Measurements from ENCODE around the gene CCNL2. TPM values are rescaled to one million over a fixed set of nuclear protein-coding genes. Genes with fewer than 3 reads are reported as not detected.
A peak's percentile ranks its signal among the peaks of the same experiment; 100 is the strongest.

The CCNL2 gene
- total and polyA plus RNA-seq, 4 donors, result 46.4 to 170 (median 104) TPM

DNA sequence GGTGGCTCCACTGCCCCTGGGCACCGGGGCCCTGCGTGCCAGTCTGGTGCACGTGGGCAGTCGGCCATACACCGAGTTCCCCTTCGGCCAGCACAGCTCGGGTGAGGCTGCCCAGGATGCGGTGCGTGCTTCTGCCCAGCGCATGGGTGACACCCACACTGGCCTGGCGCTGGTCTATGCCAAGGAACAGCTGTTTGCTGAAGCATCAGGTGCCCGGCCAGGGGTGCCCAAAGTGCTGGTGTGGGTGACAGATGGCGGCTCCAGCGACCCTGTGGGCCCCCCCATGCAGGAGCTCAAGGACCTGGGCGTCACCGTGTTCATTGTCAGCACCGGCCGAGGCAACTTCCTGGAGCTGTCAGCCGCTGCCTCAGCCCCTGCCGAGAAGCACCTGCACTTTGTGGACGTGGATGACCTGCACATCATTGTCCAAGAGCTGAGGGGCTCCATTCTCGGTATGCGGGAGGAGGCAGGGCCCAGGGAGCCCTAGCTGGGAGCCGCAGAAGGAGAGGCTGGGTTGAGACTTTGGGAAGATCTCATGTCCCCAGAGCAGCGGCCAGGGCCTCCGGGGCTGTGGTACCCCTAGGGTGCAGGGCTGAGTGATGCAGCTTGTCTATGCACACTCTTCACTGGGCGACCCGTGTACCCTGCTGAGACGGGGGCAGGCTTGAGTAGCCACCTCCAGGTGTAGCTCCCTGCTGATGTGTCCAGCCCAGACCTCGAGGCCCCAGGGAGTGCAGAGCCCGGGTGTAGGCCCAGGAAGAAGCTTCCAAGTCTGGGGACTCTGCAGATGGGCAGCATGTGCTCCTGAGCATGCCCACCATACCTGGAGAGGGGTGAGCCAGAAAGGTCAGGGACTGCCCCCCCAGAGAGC lies 38.1 kb upstream of the CCNL2 start:
- no peak for DNase-seq (ENCODE audit: low spot score)
- Histone ChIP-seq H3K4me3 (ENCODE audit: low read depth in 1 of 3, low read length in 3 of 3) (peak overlapping the region; percentile 31 to 82 (median 75)), H3K9me3 (ENCODE audit: control insufficient read depth in 4 of 4, low read length in 3 of 4) (no peaks in the 10 kb centered on the region), H3K36me3 (ENCODE audit: control insufficient read depth in 4 of 4, insufficient read depth in 3 of 4, low read depth in 1 of 4, low read length in 3 of 4) (peaks cover 0 to 3% (median 0%) of the 10 kb centered on the region in 4 donors), H3K27me3 (ENCODE audit: control insufficient read depth in 4 of 4, insufficient read depth in 4 of 4, low read length in 3 of 4) (no peaks in the 10 kb centered on the region), H3K4me1 (ENCODE audit: control insufficient read depth in 4 of 4, insufficient read depth in 4 of 4, low read length in 3 of 4) (peaks cover 32 to 79% (median 61%) of the 10 kb centered on the region in 4 donors), H3K27ac (ENCODE audit: low read depth in 1 of 2, low read length in 2 of 2) (peak overlapping the region; percentile 38 to 62), H3K9ac (ENCODE audit: low read depth in 1 of 2, low read length in 2 of 2) (no peak overlapping the region)
- TF ChIP-seq RAD21 (IDR thresholded peaks at IDR 0.05) (no peak), FOXA1 (IDR thresholded peaks at IDR 0.05) (no peak), SP1 (IDR thresholded peaks at IDR 0.05) (no peak), YY1 (IDR thresholded peaks at IDR 0.05) (no peak), RXRA (IDR thresholded peaks at IDR 0.05) (peak in 1 of 2 donors; percentile 38), HNF4A (conservative IDR thresholded peaks at IDR 0.05) (peak in 1 of 2 donors; percentile 25), EGR1 (IDR thresholded peaks at IDR 0.05; ENCODE audit: low read depth in 2 of 2) (no peak), FOXA2 (IDR thresholded peaks at IDR 0.05) (no peak), JUND (IDR thresholded peaks at IDR 0.05) (no peak), HNF4G (IDR thresholded peaks at IDR 0.05) (no peak), GABPA (IDR thresholded peaks at IDR 0.05 in 1 of 2, conservative IDR thresholded peaks at IDR 0.05 in 1 of 2) (peak in 1 of 2 donors; percentile 18), TAF1 (conservative IDR thresholded peaks at IDR 0.05) (no peak)
- TF ChIP-seq, protein P1, sequence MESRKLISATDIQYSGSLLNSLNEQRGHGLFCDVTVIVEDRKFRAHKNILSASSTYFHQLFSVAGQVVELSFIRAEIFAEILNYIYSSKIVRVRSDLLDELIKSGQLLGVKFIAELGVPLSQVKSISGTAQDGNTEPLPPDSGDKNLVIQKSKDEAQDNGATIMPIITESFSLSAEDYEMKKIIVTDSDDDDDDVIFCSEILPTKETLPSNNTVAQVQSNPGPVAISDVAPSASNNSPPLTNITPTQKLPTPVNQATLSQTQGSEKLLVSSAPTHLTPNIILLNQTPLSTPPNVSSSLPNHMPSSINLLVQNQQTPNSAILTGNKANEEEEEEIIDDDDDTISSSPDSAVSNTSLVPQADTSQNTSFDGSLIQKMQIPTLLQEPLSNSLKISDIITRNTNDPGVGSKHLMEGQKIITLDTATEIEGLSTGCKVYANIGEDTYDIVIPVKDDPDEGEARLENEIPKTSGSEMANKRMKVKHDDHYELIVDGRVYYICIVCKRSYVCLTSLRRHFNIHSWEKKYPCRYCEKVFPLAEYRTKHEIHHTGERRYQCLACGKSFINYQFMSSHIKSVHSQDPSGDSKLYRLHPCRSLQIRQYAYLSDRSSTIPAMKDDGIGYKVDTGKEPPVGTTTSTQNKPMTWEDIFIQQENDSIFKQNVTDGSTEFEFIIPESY (IDR thresholded peaks at IDR 0.05), result no peak
- TF ChIP-seq, protein P2, sequence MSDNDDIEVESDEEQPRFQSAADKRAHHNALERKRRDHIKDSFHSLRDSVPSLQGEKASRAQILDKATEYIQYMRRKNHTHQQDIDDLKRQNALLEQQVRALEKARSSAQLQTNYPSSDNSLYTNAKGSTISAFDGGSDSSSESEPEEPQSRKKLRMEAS (IDR thresholded peaks at IDR 0.05), result no peak
- TF ChIP-seq, protein P3, sequence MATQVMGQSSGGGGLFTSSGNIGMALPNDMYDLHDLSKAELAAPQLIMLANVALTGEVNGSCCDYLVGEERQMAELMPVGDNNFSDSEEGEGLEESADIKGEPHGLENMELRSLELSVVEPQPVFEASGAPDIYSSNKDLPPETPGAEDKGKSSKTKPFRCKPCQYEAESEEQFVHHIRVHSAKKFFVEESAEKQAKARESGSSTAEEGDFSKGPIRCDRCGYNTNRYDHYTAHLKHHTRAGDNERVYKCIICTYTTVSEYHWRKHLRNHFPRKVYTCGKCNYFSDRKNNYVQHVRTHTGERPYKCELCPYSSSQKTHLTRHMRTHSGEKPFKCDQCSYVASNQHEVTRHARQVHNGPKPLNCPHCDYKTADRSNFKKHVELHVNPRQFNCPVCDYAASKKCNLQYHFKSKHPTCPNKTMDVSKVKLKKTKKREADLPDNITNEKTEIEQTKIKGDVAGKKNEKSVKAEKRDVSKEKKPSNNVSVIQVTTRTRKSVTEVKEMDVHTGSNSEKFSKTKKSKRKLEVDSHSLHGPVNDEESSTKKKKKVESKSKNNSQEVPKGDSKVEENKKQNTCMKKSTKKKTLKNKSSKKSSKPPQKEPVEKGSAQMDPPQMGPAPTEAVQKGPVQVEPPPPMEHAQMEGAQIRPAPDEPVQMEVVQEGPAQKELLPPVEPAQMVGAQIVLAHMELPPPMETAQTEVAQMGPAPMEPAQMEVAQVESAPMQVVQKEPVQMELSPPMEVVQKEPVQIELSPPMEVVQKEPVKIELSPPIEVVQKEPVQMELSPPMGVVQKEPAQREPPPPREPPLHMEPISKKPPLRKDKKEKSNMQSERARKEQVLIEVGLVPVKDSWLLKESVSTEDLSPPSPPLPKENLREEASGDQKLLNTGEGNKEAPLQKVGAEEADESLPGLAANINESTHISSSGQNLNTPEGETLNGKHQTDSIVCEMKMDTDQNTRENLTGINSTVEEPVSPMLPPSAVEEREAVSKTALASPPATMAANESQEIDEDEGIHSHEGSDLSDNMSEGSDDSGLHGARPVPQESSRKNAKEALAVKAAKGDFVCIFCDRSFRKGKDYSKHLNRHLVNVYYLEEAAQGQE (IDR thresholded peaks at IDR 0.05), result no peak
- TF ChIP-seq, protein P4, sequence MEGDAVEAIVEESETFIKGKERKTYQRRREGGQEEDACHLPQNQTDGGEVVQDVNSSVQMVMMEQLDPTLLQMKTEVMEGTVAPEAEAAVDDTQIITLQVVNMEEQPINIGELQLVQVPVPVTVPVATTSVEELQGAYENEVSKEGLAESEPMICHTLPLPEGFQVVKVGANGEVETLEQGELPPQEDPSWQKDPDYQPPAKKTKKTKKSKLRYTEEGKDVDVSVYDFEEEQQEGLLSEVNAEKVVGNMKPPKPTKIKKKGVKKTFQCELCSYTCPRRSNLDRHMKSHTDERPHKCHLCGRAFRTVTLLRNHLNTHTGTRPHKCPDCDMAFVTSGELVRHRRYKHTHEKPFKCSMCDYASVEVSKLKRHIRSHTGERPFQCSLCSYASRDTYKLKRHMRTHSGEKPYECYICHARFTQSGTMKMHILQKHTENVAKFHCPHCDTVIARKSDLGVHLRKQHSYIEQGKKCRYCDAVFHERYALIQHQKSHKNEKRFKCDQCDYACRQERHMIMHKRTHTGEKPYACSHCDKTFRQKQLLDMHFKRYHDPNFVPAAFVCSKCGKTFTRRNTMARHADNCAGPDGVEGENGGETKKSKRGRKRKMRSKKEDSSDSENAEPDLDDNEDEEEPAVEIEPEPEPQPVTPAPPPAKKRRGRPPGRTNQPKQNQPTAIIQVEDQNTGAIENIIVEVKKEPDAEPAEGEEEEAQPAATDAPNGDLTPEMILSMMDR (IDR thresholded peaks at IDR 0.05; ENCODE audit: low read depth, low read length, missing input control), result no peak
- WGBS, result 65% methylated on average over 31 of the region's 31 CpGs
